ENCODE results near the gene ELF2.

ELF2 gene

GRCh38 chr4:139007640-139008039, 169.4 kb downstream of the ELF2 start:
- H3K27ac Mint-ChIP-seq: no peak overlapping the region
- no peaks in the 10 kb centered on the region for H3K4me1 Mint-ChIP-seq
- H3K9me3 Mint-ChIP-seq: peaks cover 4% of the 10 kb centered on the region
- no peak overlapping the region for H3K4me3 Mint-ChIP-seq
- TF ChIP-seq CTCF (IDR thresholded peaks at IDR 0.05; ENCODE audit: unreplicated experiment in 3 of 3): no peak
- H3K36me3 Mint-ChIP-seq (ENCODE audit: low read depth): no peaks in the 10 kb centered on the region
- H3K27me3 Mint-ChIP-seq (ENCODE audit: low read depth): no peaks in the 10 kb centered on the region
